SH-SY5Y (cell line): Measurements from ENCODE around the gene SLC35A3.
A peak's percentile ranks its signal among the peaks of the same experiment; 100 is the strongest.

Experiments
- GATA2 ChIP-seq: IDR thresholded peaks from 2 replicates; pipeline ENCODE4 v1.6.1; 2011; ENCODE audit warnings: mild to moderate bottlenecking, low read depth, low read length
- GATA3 ChIP-seq: IDR thresholded peaks from 2 replicates; pipeline ENCODE4 v1.6.1; 2011; ENCODE audit warnings: low read depth, mild to moderate bottlenecking, low read length, moderate library complexity

The SLC35A3 gene

GRCh38 chr1:99994496-99994895 lies 24.7 kb downstream of the SLC35A3 start:
- no peak for TF ChIP-seq GATA3
- TF ChIP-seq GATA2, result no peak

- no peak for TF ChIP-seq GATA2
- no peak for TF ChIP-seq GATA3
These were observed 27.2 kb downstream of the SLC35A3 start for GRCh38 chr1:99996951-99997350.

- TF ChIP-seq GATA2, result no peak
- no peak for TF ChIP-seq GATA3
These were observed 31.7 kb downstream of the SLC35A3 start for GRCh38 chr1:100001462-100001861.

GRCh38 chr1:100005424-100005823 lies 35.6 kb downstream of the SLC35A3 start:
- TF ChIP-seq GATA3, result no peak
- no peak for TF ChIP-seq GATA2

- TF ChIP-seq GATA3 (no peak), GATA2 (no peak)
These were observed 36.9 kb downstream of the SLC35A3 start for GRCh38 chr1:100006688-100007087.

GRCh38 chr1:100009458-100009857 lies 39.7 kb downstream of the SLC35A3 start:
- no peak for TF ChIP-seq GATA3
- TF ChIP-seq GATA2, result no peak

GRCh38 chr1:100010804-100011203 lies 41.0 kb downstream of the SLC35A3 start:
- TF ChIP-seq GATA3, result no peak

GRCh38 chr1:100019220-100019619 lies 49.4 kb downstream of the SLC35A3 start:
- TF ChIP-seq GATA3, result no peak
- TF ChIP-seq GATA2, result no peak

GRCh38 chr1:100023482-100023881 lies 53.7 kb downstream of the SLC35A3 start:
- TF ChIP-seq GATA2, result no peak
- no peak for TF ChIP-seq GATA3

- TF ChIP-seq GATA2 (no peak), GATA3 (no peak)
These were observed 57.4 kb downstream of the SLC35A3 start for GRCh38 chr1:100027212-100027611.

- TF ChIP-seq GATA3 (no peak), GATA2 (no peak)
These were observed 59.0 kb downstream of the SLC35A3 start for GRCh38 chr1:100028765-100029164.

- no peak for TF ChIP-seq GATA3
- no peak for TF ChIP-seq GATA2
These were observed 64.7 kb downstream of the SLC35A3 start for GRCh38 chr1:100034470-100034869.

- TF ChIP-seq GATA3, result no peak
- no peak for TF ChIP-seq GATA2
These were observed 65.4 kb downstream of the SLC35A3 start for GRCh38 chr1:100035214-100035613.

GRCh38 chr1:100036718-100037655 lies 67.2 kb downstream of the SLC35A3 start:
- no peak for TF ChIP-seq GATA3
- TF ChIP-seq GATA2, result no peak

- TF ChIP-seq GATA2, result no peak
- TF ChIP-seq GATA3, result no peak
These were observed 67.8 kb downstream of the SLC35A3 start for GRCh38 chr1:100037656-100037926.

GRCh38 chr1:100037927-100038659 lies 68.3 kb downstream of the SLC35A3 start:
- TF ChIP-seq GATA3 (no peak), GATA2 (peak; percentile 80)
